Skeletal muscle satellite cell (primary cell): ENCODE data around the gene PYGM.

Experiments
- H3K27me3 ChIP-seq: 2 replicates; pipeline ENCODE4 v1.7.0; 2013; ENCODE audit warnings: low read length; ENCODE audit not compliant: control insufficient read depth, insufficient read depth
- H3K36me3 ChIP-seq: 2 replicates; pipeline ENCODE4 v1.7.0; 2013; ENCODE audit warnings: mild to moderate bottlenecking, control low read depth, low read length; ENCODE audit not compliant: insufficient read depth
- H3K4me1 ChIP-seq: 2 replicates; pipeline ENCODE4 v1.7.0; 2013; ENCODE audit warnings: low read length; ENCODE audit not compliant: control insufficient read depth, insufficient read depth
- H3K4me2 ChIP-seq: 2 replicates; pipeline ENCODE4 v1.7.0; 2013; ENCODE audit warnings: mild to moderate bottlenecking, low read length
- H3K4me3 ChIP-seq: 2 replicates; pipeline ENCODE4 v1.7.0; 2013; ENCODE audit warnings: low read length
- H3K9ac ChIP-seq: 2 replicates; pipeline ENCODE4 v1.7.0; 2013; ENCODE audit warnings: mild to moderate bottlenecking, low read depth, low read length, moderate library complexity
- H3K9me3 ChIP-seq: replicated peaks from 2 replicates; pipeline ENCODE4 v1.7.0; 2013; ENCODE audit warnings: mild to moderate bottlenecking, control low read depth, low read length

PYGM gene

DNA sequence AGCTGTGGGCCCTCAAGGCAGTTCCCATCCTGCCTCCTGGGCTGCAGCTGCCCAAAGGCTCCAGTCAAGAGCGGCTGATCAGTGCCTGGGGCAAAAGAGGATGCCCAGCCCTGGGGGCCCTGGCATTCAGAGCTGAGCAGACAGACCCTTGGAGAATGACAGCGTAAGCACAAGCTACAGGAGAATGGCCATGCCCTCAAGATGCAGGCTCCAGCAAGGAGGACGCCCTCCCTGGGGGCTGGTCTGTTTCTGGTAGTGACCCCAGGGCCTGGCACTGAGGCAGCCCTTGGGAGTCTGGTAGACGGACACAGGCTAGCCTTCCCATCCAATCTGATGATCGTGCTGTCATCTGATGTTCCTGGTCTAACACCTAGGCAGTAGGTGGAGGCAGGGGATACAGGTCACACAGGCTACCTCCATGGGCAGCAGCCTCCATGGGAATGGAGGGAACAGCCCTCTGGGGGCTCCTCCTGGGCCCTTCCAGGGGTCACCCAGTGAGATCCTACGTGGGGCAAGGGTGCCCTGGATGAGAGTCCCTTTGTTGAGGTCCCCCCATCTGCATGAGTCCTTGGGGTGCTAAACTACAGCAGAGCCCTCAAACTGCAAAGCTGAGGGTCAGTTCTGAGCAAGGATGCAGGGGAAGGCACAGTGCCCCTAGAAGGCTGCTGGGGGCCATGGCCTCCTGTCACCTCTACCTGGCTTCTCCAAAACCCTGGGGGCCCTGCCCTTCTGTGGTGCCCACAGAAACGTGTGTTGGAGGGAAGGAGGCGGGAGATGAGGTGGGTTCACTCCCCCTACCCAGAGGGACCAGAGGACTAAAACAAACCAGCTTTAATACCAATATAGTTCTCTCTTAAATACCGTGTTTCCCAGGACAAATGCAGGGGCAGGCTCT lies 28.8 kb upstream of the PYGM start:
- H3K4me2 ChIP-seq, result no peak overlapping the region
- H3K9ac ChIP-seq, result no peak overlapping the region

DNA sequence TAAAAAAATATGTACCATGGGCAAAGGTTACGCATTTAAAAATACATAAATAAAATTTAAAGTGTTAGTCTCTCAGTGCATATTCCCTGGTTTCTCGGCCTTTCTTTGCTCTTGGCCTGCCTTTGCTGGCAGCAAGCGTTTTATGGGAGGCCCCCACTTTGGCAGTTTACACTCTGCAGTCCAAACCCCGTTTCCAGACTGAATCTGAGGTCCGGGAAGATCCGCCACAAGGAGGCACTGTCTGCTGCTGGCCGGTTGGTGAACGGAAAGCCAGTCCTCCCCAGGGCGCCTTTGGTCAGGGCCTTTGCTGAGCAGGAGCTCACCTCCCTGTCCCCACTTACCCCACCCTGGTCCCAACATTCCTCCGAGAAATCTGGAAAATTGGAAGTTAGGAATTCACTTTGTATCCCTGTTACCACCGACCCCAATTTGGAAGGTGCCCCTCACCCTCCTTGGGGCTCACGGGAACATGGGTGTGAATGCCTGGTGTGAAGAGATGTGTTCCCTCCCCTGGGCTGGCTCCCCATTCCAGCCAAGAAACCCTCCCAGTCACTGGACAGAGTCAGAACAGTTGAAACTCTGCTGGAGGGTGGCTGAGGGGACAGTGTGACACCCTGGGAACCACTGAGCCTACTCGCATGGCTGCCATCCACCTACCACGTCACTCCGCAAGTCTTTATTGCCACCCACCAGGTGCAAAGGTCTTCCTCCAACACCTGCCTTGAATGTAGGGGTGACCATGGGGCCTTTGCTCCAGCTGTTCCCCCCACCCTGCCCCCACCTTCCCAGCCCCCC lies 27.9 kb upstream of the PYGM start:
- Histone ChIP-seq H3K4me3 (no peak overlapping the region), H3K9me3 (no peaks in the 10 kb centered on the region), H3K27me3 (no peaks in the 10 kb centered on the region), H3K9ac (no peak overlapping the region), H3K4me2 (no peak overlapping the region), H3K36me3 (no peaks in the 10 kb centered on the region), H3K4me1 (no peaks in the 10 kb centered on the region)

More for the DNA sequence above, 28.8 kb upstream of the PYGM start:
- no peaks in the 10 kb centered on the region for H3K36me3 ChIP-seq
- no peaks in the 10 kb centered on the region for H3K9me3 ChIP-seq
- H3K4me3 ChIP-seq, result no peak overlapping the region
- no peaks in the 10 kb centered on the region for H3K27me3 ChIP-seq
- H3K4me1 ChIP-seq, result no peaks in the 10 kb centered on the region

GRCh38 chr11:64786308-64786707 lies 26.5 kb upstream of the PYGM start:
- H3K36me3 ChIP-seq, result no peaks in the 10 kb centered on the region
- H3K4me1 ChIP-seq, result no peaks in the 10 kb centered on the region
- H3K9ac ChIP-seq, result no peak overlapping the region
- no peaks in the 10 kb centered on the region for H3K27me3 ChIP-seq
- H3K9me3 ChIP-seq, result no peaks in the 10 kb centered on the region
- no peak overlapping the region for H3K4me3 ChIP-seq
- no peak overlapping the region for H3K4me2 ChIP-seq

DNA sequence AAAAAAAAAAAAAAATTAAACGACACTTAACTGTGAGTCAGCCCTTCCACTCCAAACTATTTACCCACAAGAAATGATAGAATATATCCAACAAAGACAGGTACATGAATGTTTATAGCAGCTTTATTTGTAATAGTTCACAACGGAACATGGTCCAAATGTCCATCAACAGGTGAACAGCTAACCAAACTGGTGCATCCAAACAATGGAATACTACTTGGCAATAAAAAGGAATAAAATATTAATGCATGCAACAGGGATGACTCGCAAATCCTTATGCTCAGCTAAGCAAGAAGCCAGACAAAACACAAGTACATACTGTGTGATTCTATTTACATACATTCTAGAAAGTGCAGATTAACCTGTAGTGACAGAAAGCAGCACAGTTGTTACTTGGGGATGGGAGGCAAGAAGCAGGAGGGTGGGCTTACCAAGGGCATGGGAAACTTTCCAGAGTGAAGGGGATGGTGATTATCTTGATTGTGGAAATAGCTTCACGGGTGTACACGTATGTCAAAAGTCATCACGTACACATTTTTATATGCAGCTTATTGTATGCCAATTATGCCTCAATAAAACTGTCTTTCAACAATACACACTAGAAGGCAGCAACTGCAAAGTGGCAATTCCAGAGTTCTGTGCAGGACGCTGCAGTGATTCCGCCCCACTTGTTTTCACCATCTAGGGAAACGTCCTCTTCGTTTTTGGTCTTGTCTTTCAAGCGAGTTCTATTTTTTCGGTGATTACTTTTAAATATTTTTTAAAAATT lies 25.2 kb upstream of the PYGM start:
- Histone ChIP-seq H3K27me3 (no peaks in the 10 kb centered on the region), H3K9ac (no peak overlapping the region), H3K4me3 (no peak overlapping the region), H3K9me3 (no peaks in the 10 kb centered on the region), H3K4me2 (no peak overlapping the region), H3K36me3 (no peaks in the 10 kb centered on the region), H3K4me1 (no peaks in the 10 kb centered on the region)

- peak within 1 kb of the TSS; percentile 96 for H3K4me2 ChIP-seq
- peak within 1 kb of the TSS; percentile 84 for H3K4me3 ChIP-seq
- no peaks in the 10 kb centered on the region for H3K27me3 ChIP-seq
- no peaks in the 10 kb centered on the region for H3K9me3 ChIP-seq
- H3K4me1 ChIP-seq, result peaks cover 15% of the 10 kb centered on the region
- H3K9ac ChIP-seq, result peak within 1 kb of the TSS; percentile 97
- H3K36me3 ChIP-seq, result peaks cover 35% of the 10 kb centered on the region
Observed at GRCh38 chr11:64778473-64779298, 18.9 kb upstream of the PYGM start, which contains the start of gene SF1. TSS of gene SF1 (minus strand) at chr11:64778542. CDS start at chr11:64778392, 150 bp downstream.

- Histone ChIP-seq H3K4me3 (peak overlapping the region; percentile 84), H3K36me3 (peaks cover 40% of the 10 kb centered on the region), H3K4me1 (peaks cover 15% of the 10 kb centered on the region), H3K4me2 (peak overlapping the region; percentile 72), H3K9ac (peak overlapping the region; percentile 97), H3K27me3 (no peaks in the 10 kb centered on the region), H3K9me3 (no peaks in the 10 kb centered on the region)
Observed at GRCh38 chr11:64778223-64778472, 18.4 kb upstream of the PYGM start.

DNA sequence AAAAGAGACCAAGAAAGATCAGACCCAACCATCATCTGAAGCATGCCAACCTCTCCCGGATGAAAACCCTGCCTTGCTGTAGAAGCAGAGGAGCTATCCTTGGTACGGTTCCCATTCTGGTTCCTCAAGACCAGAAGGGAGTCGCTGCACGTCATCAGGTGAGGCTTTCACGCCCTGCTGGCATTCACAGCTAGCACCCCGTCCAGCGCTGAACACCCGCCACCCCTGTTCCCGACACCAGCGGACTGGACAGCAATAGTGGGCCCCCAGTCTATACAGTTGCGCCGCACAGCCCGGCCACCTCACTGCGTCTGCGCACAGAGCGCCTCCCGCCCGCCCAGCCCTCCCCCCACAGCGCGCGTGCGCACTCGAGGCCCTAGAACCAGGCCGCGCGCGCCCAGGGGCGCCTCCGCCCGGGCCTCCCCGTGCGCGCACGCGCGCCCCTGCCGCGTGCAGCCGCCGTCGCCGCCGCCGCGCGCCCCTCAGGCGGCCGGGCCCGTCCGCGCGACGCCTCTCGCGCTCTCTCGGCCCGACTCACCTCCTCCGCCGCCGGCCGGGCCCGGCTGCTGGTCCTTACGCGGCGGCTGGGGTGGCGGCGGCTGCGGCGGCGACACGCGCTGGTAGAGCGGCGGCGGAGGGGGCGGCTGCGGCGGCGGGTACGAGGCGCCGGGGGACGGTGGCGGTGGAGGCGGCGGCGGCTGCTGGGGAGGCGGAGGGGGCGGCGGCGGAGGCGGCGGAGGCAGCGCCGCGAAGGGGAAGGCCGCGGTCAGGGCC lies 17.9 kb upstream of the PYGM start:
- Histone ChIP-seq H3K36me3 (peaks cover 45% of the 10 kb centered on the region), H3K4me1 (peaks cover 15% of the 10 kb centered on the region), H3K9ac (peak overlapping the region; percentile 97)

GRCh38 chr11:64776875-64777274 lies 17.1 kb upstream of the PYGM start:
- Histone ChIP-seq H3K27me3 (no peaks in the 10 kb centered on the region), H3K4me3 (peak overlapping the region; percentile 84), H3K9me3 (no peaks in the 10 kb centered on the region), H3K4me1 (peaks cover 15% of the 10 kb centered on the region), H3K9ac (peak overlapping the region; percentile 97), H3K4me2 (peak overlapping the region; percentile 96), H3K36me3 (peaks cover 53% of the 10 kb centered on the region)

More for the DNA sequence above, 17.9 kb upstream of the PYGM start:
- H3K9me3 ChIP-seq, result no peaks in the 10 kb centered on the region
- H3K27me3 ChIP-seq, result no peaks in the 10 kb centered on the region
- H3K4me2 ChIP-seq, result peak overlapping the region; percentile 96
- peak overlapping the region; percentile 84 for H3K4me3 ChIP-seq

GRCh38 chr11:64776425-64776824 lies 16.7 kb upstream of the PYGM start:
- H3K4me1 ChIP-seq, result peaks cover 15% of the 10 kb centered on the region
- H3K27me3 ChIP-seq, result no peaks in the 10 kb centered on the region
- peak overlapping the region; percentile 84 for H3K4me3 ChIP-seq
- peak overlapping the region; percentile 97 for H3K9ac ChIP-seq
- H3K36me3 ChIP-seq, result peaks cover 57% of the 10 kb centered on the region
- peak overlapping the region; percentile 96 for H3K4me2 ChIP-seq
- no peaks in the 10 kb centered on the region for H3K9me3 ChIP-seq

DNA sequence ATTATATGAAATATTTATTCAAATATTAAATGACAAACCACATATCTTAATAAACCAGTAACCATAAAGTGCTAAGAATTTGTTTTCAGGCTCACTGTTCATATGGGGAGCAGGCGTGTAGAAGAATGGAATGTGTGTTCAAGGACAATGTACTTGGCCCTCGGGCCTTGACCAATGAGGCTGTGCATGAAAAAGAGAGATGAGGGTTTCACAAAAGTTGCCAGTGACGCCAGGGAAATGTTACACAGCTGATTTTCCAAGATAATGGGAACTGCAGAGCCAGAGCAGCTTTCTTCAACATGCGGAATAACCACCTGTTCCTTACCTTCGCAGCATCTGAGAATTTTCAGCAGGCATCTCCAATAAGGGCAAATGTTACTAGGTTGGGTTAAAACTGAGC lies 14.4 kb upstream of the PYGM start:
- H3K9me3 ChIP-seq, result no peaks in the 10 kb centered on the region
- H3K4me2 ChIP-seq, result no peak overlapping the region
- H3K9ac ChIP-seq, result no peak overlapping the region
- H3K4me1 ChIP-seq, result peaks cover 12% of the 10 kb centered on the region
- H3K4me3 ChIP-seq, result no peak overlapping the region
- H3K36me3 ChIP-seq, result peaks cover 80% of the 10 kb centered on the region
- H3K27me3 ChIP-seq, result no peaks in the 10 kb centered on the region
